NK-92 (cell line): ENCODE results near the gene SLC5A4.
"Not testable (repeated sequence)": the region's sequence is repeated elsewhere in the genome, so short reads cannot be mapped to it uniquely, and the experiment has no call there.

ENCODE experiments used
- DNase-seq: peaks from one replicate; lab custom pipeline; 2025; ENCODE audit not compliant: unreplicated experiment; lab: John Stamatoyannopoulos, UW

The SLC5A4 gene

DNA sequence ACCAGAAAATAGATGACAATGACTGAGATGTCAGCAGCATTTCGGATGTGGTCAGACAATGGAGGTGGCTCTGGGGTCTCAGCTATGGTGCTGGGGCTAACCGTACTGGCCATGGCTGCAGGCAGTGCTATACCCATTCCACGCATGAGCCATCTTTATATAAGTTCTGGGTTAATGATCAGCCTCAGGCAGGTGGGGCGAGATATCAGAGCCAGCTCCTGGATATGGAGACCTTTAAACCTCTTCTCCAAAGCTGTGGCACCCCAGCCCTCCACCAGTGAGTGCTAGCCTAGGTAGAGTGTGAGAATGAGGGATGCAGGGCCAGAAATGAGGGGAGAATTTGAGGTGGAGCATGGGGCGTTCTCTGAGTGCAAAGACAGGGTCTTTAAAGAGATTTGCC lies at the start of gene SLC5A4:
SLC5A4 (minus strand) TSS at position 131 of the 400 bp plus-strand sequence; CDS start at position 113, 18 bp downstream.
- no peak for DNase-seq

DNA sequence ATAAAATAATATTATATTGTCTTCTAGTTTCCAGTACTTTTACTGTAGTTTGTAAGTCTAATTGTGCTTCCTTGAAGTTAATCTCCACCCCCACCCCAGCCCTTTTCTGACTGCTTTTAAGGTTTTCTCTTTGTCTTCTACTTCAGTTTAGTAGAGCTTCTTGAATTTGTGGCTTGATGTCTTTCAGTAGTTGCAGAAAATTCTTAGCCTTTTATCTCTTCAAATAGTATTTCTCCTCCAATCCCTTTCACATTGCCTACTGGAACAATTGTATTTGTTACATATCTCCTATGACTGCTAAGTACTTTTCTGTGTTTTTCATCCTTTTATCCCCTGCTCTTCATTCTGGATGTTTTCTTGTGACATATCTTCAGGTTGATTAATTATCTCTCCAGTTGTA lies 38.8 kb upstream of the SLC5A4 start:
- not testable (repeated sequence) for DNase-seq

DNA sequence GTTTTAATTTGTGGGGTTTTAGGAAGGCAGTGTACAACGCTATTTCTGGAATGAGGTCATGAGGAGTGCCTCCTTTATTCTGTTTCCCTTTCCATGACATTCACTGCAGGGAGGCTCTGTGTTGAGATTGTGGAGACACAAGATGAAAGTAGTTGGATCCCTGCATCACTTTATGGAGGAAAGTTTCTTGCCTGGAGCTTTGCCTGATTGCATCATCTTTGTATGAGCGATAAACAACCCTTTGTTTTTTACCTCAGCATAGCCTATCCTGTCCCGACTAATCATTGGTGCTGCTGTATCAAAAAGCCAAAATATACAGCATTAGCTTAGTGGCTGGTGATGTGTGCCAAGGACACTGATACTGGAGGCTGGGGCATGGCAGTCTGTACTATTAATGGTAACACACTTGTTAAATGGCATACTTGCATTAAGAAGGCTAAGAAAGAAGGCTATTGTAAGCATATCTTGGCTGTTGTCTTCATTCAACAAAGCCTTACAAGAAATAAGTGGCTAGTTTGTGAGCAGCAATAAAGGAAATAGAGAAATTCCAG lies 31.2 kb upstream of the SLC5A4 start:
- no peak for DNase-seq

DNA sequence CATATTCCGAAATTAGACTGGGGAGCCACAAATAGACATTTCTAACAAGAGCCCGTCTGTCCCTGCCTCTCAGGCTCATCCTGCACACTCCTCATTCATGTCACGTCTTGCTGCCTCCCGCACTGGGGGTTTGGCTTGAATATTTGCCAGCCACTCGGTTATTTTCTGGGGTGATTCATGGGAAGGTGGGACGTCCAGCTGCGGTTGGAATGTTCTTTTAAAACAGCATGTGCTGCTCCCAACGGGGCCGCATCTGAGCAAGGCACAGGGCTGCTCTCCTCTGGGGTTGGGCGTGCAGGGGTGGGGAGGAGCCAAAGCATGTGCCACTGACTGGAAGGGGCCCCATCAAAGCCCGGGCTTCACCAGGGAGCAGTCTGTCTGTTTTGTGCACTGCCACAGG lies 25.9 kb upstream of the SLC5A4 start:
- no peak for DNase-seq

DNA sequence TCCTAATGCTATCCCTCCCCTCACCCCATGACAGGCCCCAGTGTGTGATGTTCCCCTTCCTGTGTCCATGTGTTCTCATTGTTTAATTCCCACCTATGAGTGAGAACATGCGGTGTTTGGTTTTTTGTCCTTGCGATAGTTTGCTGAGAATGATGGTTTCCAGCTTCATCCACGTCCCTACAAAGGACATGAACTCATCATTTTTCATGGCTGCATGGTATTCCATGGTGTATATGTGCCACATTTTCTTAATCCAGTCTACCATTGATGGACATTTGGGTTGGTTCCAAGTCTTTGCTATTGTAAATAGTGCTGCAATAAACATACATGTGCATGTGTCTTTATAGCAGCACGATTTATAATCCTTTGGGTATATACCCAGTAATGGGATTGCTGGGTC lies 20.2 kb upstream of the SLC5A4 start:
- not testable (repeated sequence) for DNase-seq

DNA sequence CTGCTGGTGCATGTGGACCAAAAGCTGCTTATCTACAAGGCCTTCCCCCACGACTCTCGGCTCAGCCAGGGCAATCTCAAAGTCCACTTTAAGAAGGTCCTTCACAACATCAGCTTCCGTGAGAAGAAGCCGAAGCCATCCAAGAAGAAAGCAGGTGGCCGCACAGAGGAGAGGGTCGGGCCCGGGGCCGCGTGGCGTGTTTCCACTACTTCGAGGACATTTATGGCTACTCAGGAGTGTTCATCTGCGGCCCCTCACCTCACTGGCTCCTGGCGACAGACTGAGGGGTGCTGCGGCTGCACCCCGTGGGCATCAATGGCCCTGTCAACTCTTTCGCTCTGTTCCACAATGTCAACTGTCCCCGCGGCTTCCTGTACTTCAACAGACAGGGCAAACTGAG lies 16.2 kb upstream of the SLC5A4 start:
- no peak for DNase-seq

DNA sequence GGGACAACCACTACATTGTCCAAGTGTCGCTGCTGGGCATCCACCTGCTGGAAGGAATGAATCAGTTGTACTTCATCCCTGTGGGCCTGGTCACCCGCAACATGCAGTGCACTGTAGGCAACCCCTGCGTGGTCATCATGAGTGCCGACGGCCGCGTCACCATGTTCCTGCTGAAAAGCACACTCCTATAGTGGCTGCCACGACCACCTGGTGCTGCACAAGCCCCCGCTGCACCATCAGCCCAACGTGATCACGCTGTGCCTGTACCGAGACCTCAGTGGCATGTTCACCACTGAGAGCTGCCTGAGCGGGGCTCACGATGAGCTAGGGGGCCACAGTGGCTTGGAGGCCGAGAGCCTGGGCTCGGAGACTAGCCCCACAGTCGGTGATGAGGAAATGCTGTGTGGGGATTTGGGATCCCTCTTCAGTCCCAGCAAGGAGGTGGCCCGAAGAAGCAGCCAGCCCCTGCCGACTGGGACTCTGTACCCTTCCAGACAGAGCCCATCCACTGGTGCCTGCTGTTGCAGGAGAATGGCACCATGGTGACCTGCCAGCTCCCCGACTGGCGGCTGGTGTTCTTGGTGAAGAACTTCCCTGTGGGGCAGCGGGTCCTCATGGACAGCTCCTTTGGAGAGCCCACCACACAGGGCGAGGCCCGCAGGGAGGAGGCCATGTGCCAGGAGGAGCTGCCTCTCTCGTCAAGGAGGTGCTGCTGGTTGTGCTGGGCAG lies 15.7 kb upstream of the SLC5A4 start:
- no peak for DNase-seq

DNA sequence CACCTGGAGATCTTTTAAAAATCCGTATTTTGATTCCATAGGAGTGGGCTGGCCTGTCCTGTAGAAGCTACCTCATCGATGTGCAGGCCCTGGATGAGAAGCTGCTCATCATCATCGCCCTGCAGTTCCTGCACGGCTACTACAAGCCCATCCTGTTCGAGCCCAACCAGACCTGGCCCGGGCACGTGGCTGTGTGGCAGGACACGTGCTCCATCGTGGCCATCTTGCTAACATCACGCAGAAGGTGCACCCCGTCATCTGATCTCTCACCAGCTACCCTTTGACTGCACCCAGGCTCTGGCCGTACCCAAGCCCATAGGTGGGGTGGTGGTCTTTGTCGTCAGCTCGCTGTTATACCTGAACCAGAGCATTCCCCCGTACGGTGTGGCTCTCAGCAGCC lies 14.2 kb upstream of the SLC5A4 start:
- no peak for DNase-seq

DNA sequence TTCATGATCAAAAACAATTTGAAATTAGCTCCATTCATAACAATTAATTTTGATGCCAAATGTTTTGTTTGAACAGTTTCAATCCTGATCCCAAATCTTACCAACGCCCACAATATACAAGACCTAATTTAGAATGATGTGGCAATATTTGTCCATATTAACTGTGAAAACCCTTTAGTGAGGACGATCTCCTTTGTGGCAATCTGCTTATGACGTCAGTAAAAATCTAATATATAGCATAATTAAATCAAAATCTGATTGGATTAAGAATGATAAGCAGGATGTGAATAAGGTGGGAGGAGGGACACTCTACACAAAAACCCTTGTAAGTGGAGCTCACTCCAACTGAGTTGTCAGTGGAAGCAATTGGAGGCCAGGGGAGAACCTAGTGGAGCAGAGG lies 11.9 kb upstream of the SLC5A4 start:
- DNase-seq = no peak

DNA sequence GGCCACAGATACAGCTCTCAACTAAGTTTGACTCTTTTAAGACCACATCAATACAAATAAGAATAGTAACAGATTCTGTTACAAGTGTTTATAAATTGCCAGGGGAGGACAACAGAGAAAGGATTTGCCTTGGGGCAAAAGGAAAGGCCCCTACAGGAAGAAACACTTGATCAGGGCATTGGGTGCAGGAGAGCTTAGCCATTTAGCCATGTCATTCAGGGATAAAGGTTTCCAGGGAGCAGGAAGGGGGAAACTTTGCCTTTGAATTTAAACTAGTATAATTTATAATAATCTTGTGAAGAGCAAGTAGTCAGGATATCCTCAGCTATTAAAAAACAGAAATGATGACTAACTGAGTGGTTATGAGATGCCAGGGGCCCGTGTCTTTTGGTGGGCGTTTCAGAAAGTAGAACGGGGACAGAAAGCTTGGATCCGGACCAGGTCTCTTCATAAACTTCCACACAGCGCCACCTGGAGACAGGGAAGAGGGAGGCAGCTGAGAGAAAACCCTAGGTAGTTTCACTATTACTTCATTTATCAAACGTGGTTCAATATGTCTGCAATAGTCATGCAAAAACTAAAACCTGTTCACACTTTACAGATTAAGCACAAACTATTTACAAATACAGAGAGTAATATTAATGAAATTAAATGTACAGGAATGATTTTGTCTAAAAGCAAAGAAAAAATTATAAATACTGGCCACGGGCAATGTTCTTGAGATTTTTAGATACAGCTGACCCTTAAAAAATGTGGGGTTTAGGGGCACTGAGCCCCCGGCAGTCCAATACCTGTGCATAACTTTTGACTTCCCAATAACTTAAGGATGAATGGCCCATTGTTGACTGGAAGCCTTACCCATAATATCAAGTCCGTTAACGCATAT lies 11.0 kb upstream of the SLC5A4 start:
- no peak for DNase-seq

DNA sequence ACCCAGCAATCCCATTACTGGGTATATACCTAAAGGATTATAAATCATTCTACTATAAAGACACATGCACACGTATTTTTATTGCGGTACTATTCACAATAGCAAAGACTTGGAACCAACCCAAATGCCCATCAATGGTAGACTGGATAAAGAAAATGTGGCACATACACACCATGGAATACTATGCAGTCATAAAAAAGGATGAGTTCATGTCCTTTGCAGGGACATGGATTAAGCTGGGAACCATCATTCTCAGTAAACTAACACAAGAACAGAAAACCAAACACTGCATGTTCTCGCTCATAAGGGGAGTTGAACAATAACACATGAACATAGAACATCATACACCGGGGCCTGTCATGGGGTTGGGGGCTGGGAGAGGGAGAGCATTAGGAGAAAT lies 8.5 kb upstream of the SLC5A4 start:
- not testable (repeated sequence) for DNase-seq

DNA sequence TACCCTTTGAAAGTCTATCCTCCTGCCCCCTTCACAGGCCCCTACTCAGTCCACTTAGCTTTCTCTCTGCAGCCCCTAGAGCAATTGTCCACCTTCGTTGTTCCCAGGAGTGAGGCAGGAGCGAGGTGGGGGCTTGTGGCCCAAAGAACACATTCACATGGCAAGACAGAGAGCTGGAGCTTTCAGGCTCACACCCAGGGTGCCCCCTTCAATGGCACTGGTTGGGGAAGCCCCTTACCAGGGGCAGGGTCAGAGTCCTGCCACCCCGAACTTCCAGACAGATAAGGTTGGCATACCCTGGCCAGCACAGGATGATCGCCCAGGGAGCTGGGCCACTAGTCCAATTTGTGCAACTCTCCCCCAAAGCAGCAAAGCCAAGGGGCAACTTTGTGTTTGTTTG lies 6.2 kb upstream of the SLC5A4 start:
- DNase-seq = no peak

DNA sequence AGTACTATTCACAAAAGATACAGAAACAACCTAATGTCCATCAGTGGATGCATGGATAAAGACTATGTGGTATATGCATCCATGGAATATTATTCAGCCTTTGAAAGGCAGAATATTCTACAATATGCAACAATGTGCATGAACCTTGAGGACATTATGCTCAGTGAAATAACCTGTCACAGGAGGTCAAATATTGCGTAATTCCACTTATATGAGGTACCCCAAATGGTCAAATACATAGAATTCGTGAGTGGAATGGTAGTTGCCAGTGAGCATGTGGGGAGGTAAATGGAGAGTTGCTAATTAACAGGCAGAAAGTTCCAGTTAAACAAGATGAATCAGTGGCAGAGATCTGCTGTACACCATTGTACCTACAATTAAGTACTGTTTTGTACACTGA lies 3.6 kb upstream of the SLC5A4 start:
- DNase-seq = no peak

DNA sequence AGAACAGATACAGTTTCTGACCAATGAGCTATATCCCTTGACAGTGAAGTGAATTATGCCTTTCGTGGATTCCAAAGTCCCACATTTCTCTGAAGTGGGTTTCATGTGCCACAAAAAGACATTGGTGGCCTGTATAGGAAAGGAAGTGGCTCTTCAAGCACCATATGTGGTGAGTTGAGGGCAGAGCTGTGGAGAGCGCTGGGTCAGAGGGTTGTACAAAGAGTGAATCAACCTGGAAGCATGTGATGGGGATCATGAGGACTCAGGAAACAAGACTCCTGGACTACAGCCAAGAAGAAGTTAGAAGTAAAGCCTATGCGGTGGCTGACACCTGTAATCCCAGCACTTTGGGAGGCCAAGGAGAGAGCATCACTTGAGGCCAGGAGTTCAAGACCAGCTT lies 579 bp upstream of the SLC5A4 start:
- DNase-seq = no peak

DNA sequence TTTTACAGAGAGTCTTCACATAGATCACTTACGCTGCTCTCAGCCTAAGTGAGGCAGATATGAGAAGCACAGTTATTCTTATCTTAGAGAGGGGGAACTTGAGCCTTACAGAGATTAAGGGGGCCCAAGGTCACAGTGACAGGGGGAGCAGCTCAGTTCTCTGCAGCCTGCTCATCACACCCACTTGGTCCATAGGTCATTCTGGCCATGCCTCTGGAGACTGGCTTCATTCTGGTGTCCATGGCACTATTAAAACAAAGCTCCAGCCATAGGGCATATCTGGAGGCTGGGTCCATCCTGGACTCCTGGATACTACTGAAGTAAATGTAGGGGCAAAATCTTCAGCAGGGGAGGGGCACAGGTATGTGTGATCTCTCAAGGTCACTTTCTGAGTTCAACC lies 5.9 kb downstream of the SLC5A4 start:
- no peak for DNase-seq

DNA sequence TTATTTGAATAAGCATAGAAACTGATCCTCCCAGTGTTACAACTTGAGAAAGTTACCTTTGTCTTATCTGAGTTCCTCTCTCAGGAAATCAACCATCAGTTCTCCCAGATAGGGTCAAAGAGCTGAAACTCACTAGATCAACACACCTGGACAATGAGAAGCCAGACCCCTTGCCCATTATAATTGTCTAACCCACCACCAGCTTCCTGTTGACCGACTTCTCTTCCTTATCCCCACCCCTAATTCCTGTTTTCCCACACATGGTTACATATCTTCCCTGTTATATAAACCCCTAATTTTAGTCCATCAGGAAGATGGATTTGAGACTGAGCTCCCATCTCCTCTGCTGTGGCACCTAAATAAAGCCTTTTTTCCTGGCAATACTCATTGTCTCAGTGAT lies 6.9 kb downstream of the SLC5A4 start:
- DNase-seq = no peak

DNA sequence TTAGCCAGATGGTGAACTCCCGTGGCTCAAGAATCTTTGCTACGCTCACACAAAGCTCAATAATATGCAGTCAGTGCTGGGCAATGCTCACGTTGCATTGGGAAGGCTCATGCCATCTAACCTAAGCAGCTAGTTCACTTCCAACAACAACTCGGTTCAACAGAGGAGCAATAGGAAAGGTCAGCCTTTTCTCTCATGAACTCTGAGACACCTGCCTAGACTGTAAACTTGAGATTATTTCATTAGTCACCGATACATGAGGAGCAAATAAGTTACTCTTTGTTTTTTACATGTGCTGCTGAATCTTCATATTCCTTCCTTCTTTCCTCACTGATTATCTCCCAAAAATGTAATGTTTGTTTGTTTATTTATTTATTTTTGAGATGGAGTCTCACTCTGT lies 9.0 kb downstream of the SLC5A4 start:
- no peak for DNase-seq

DNA sequence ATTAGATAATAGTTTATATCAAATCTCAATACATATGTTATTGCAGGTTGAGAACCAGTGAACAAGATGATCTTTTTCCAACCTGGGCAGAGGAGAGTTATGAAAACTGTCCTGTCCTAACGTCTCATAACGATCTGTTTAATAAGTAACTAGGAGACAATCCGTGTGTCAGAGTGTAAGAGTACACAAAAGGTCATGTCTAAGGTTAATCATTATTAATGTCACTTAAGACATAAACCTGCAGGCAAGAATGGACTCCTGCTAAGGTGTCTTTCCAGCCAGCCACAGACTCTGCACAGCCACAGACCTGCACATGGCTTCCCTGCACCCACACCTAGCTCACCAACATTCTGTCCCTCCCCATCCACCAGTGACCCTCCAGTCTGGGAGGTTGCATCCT lies 10.1 kb downstream of the SLC5A4 start:
- no peak for DNase-seq

DNA sequence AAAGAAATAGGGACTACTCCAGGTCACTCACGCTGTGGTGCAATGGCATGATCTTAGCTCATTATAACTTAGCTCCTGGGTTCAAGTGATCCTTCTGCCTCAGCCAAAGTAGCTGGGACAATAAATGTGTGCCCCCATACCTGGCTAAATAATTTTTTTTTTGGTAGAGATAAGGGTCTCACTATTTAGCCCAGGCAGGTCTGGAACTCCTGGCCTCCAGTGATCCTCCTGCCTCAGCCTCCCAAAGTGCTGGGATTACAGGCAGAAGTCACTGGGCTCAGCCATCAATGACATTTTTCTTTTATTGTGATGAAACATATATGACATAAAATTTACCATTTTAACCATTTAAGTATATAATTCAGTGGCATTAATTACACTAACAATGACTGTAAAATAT lies 10.6 kb downstream of the SLC5A4 start:
- no peak for DNase-seq

DNA sequence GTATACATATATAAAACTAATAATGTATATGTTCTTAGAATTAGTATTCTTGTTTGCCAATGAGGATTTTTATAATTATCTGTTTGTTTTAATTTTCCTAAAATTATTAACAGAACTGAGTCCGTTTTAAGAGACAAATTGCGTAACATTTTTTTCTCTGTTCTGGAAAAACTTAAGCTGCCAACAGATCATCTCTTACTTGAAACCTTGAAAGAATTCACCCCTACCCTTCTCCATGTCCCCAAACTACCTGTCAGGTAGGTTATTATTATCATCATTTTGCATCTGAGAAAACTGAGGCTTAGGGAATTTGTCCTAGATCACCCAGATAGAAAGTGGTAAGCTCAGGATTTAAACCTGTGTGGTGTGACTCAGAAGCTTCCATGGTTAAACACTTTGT lies 14.7 kb downstream of the SLC5A4 start:
- no peak for DNase-seq

DNA sequence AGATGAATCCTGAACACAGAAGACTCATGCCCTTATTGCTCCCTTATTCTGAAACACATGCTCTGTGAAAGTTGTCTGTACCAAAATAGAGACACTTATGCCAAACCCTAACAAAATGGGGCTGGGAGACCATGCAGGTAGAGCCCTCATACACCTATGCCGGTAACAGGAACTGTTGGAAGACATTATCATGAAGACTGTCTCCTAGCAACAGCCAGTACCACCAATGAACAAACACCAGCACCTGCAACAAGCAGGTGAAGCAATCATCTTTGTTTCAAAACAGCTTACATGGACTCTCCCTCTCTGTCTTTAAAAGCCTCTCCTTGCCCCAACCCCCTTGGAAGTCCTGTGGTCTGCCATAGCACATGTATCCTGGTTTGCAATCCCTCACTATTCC lies 17.2 kb downstream of the SLC5A4 start:
- no peak for DNase-seq

DNA sequence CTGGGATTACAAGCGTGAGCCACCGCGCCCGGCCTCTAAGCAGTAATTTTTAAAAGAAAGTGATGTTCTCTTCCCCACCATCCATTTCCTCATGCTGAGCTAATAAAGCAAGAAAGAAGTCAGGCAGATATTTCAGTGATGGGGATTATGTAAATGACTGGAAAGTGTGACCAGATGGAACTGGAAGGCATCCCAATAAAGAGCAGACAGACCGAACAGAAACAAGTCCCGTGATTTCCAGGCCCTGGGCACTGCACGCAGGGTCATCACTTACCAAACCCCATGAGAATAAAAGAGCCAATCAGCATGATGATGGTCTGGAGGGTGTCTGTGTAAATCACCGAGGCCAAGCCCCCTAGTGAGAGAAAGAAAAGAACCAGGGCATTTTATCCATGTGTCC lies 18.2 kb downstream of the SLC5A4 start:
- DNase-seq = no peak
